ENCODE measurements around the gene SEMA6D.

The SEMA6D gene

GRCh38 chr15:47743886-47744285 lies 26.6 kb downstream of the SEMA6D start:
- ATAC-seq (no peak), DNase-seq (no peak)

GRCh38 chr15:47744496-47744895 lies 27.2 kb downstream of the SEMA6D start:
- ATAC-seq (no peak), DNase-seq (no peak)

GRCh38 chr15:47744973-47745372 lies 27.7 kb downstream of the SEMA6D start:
- DNase-seq (no peak), ATAC-seq (no peak)

GRCh38 chr15:47746516-47746915 lies 29.2 kb downstream of the SEMA6D start:
- DNase-seq: no peak
- ATAC-seq: no peak

- ATAC-seq (no peak), DNase-seq (no peak)
Observed at GRCh38 chr15:47750030-47750739, 32.9 kb downstream of the SEMA6D start.

- DNase-seq: no peak
- no peak for ATAC-seq
Observed at GRCh38 chr15:47750740-47751262, 33.5 kb downstream of the SEMA6D start.

GRCh38 chr15:47753591-47753990 lies 36.3 kb downstream of the SEMA6D start:
- DNase-seq: no peak
- no peak for ATAC-seq

GRCh38 chr15:47754312-47754711 lies 37.0 kb downstream of the SEMA6D start:
- DNase-seq: no peak

GRCh38 chr15:47755941-47756340 lies 38.6 kb downstream of the SEMA6D start:
- ATAC-seq (no peak), DNase-seq (no peak)

More at GRCh38 chr15:47754312-47754711, 37.0 kb downstream of the SEMA6D start:
- ATAC-seq: no peak

GRCh38 chr15:47756872-47757271 lies 39.6 kb downstream of the SEMA6D start:
- DNase-seq (no peak), ATAC-seq (no peak)

GRCh38 chr15:47757331-47757730 lies 40.0 kb downstream of the SEMA6D start:
- DNase-seq: no peak
- no peak for ATAC-seq

- DNase-seq (no peak), ATAC-seq (no peak)
Observed at GRCh38 chr15:47762621-47763020, 45.3 kb downstream of the SEMA6D start.

- no peak for DNase-seq
- ATAC-seq: no peak
Observed at GRCh38 chr15:47764666-47765065, 47.4 kb downstream of the SEMA6D start.

GRCh38 chr15:47766406-47766805 lies 49.1 kb downstream of the SEMA6D start:
- ATAC-seq: no peak
- no peak for DNase-seq

- ATAC-seq: no peak
Observed at GRCh38 chr15:47767035-47767434, 49.7 kb downstream of the SEMA6D start.

GRCh38 chr15:47768735-47769134 lies 51.4 kb downstream of the SEMA6D start:
- DNase-seq (no peak), ATAC-seq (no peak)

More at GRCh38 chr15:47767035-47767434, 49.7 kb downstream of the SEMA6D start:
- DNase-seq: no peak

- ATAC-seq (no peak), DNase-seq (no peak)
Observed at GRCh38 chr15:47769166-47769565, 51.9 kb downstream of the SEMA6D start.

GRCh38 chr15:47773143-47773542 lies 55.8 kb downstream of the SEMA6D start:
- ATAC-seq (no peak), DNase-seq (no peak)

- no peak for DNase-seq
- no peak for ATAC-seq
Observed at GRCh38 chr15:47778263-47778770, 61.0 kb downstream of the SEMA6D start.

GRCh38 chr15:47780971-47781370 lies 63.7 kb downstream of the SEMA6D start:
- no peak for DNase-seq

GRCh38 chr15:47781527-47781926 lies 64.2 kb downstream of the SEMA6D start:
- DNase-seq (no peak), ATAC-seq (no peak)

More at GRCh38 chr15:47780971-47781370, 63.7 kb downstream of the SEMA6D start:
- no peak for ATAC-seq

- DNase-seq: no peak
- ATAC-seq: no peak
Observed at GRCh38 chr15:47784820-47785219, 67.5 kb downstream of the SEMA6D start.

GRCh38 chr15:47786371-47786770 lies 69.1 kb downstream of the SEMA6D start:
- DNase-seq (no peak), ATAC-seq (no peak)

- ATAC-seq: no peak
- no peak for DNase-seq
Observed at GRCh38 chr15:47787875-47788274, 70.6 kb downstream of the SEMA6D start.

Measured in stimulated activated naive CD8-positive, alpha-beta T cell treated with anti-CD3 and anti-CD28 coated beads, Interleukin-15, Interleukin-2, amounts not matched to agents 100 U/mL and 50 U/mL, for 24 hours (primary cell).